ENCODE measurements around the gene OPN4. TPM values are rescaled to one million over a fixed set of nuclear protein-coding genes. Genes with fewer than 3 reads are reported as not detected.

Gene OPN4
- total and polyA plus RNA-seq, 2 of the 13 experiments (the other 11 are each of a cell fraction or from before 2014, with no cell fraction given) = not detected

DNA sequence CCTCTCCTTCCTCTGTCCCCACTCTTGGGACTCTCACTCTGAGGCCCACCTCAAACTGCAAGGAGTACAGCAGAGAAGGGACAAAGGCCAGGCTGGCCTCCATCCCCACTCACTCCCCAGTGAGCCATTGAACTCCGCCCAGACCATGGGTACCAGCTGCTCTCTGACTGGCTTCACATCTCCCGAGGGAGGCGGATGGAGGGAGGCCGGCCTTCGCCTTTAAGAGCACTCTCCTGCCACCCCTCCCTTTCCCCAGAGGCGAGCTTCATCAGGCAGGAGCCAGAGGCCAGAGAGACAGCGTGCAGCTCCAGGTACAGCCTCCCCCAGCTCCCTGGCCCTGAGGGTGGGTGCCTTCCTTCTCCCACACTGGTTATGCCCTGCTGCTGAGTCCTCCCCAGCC lies 12.2 kb downstream of the OPN4 start:
- CTCF ChIA-PET (ENCODE audit: low intra/inter-chr PET ratio, low total read pairs) = no interaction called here
- H2AFZ ChIP-seq (ENCODE audit: low read length) = no peak overlapping the region
- BruUV-seq (replicated peaks) = no TSS peak
- no peak for ATAC-seq
- peaks cover 20 to 79% of the 10 kb centered on the region in 2 experiments for H3K27me3 ChIP-seq (ENCODE audit: control insufficient read depth in 1 of 2, insufficient read depth in 2 of 2, low read length in 2 of 2)
- no peak overlapping the region for H3K4me3 ChIP-seq (replicated peaks in 1 of 3; ENCODE audit: insufficient read depth in 1 of 3, low read depth in 2 of 3, low read length in 3 of 3)
- H3K36me3 ChIP-seq (replicated peaks in 1 of 2; ENCODE audit: control insufficient read depth in 1 of 2, insufficient read depth in 2 of 2, low read length in 2 of 2) = no peaks in the 10 kb centered on the region
- H3K9ac ChIP-seq (ENCODE audit: insufficient read depth, low read depth, low read length) = no peak overlapping the region
- WGBS (ENCODE audit: low lambda C conversion rate) = 10% methylated on average over 2 of the region's 7 CpGs
- TF ChIP-seq ZXDC (CRISPR knock-in tag; IDR thresholded peaks at IDR 0.05) (no peak), ZFYVE20 (CRISPR knock-in tag; IDR thresholded peaks at IDR 0.05; ENCODE audit: borderline replicate concordance, low read depth) (no peak), ZKSCAN1 (IDR thresholded peaks at IDR 0.05; ENCODE audit: low read length) (no peak), ZFP36 (IDR thresholded peaks at IDR 0.05; ENCODE audit: borderline replicate concordance, low read depth, low read length, partially characterized antibody) (no peak), ZNF136 (CRISPR knock-in tag; IDR thresholded peaks at IDR 0.05; ENCODE audit: low read depth) (no peak), HOXD1 (CRISPR knock-in tag; IDR thresholded peaks at IDR 0.05) (no peak), NCOA5 (CRISPR knock-in tag; IDR thresholded peaks at IDR 0.05) (no peak), ZNF75D (CRISPR knock-in tag; IDR thresholded peaks at IDR 0.05; ENCODE audit: borderline replicate concordance) (no peak), MED8 (CRISPR knock-in tag; IDR thresholded peaks at IDR 0.05; ENCODE audit: insufficient replicate concordance) (no peak), AGO2 (optimal IDR thresholded peaks at IDR 0.05; ENCODE audit: low read depth, low read length) (no peak), SRSF1 (optimal IDR thresholded peaks at IDR 0.05; ENCODE audit: low read depth, low read length) (no peak)
- TF ChIP-seq, protein P1, sequence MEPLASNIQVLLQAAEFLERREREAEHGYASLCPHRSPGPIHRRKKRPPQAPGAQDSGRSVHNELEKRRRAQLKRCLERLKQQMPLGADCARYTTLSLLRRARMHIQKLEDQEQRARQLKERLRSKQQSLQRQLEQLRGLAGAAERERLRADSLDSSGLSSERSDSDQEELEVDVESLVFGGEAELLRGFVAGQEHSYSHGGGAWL (CRISPR knock-in tag; IDR thresholded peaks at IDR 0.05) = no peak
- intact Hi-C loops (cut with micrococcal nuclease; ENCODE audit: unreplicated experiment) = no loop called here
- no peaks in the 10 kb centered on the region for H3K4me1 ChIP-seq (ENCODE audit: insufficient read depth, low read length)
- no peaks in the 10 kb centered on the region for H4K20me1 ChIP-seq (ENCODE audit: insufficient read depth, low read length)
- H3K27ac ChIP-seq (ENCODE audit: extremely low read length, insufficient read depth, low read length) = no peak overlapping the region
- in situ Hi-C loops (cut with HindIII; ENCODE audit: extremely low pct_ligation_motif_present, low pct_unique_long_range_greater_than_20kb) = no loop called here
- no peak for FAIRE-seq
- H3K4me2 ChIP-seq (ENCODE audit: low read depth, low read length) = no peak overlapping the region
- no peaks in the 10 kb centered on the region for H3K79me2 ChIP-seq (ENCODE audit: insufficient read depth, low read length)
- POLR2A ChIA-PET = no interaction called here
- no peaks in the 10 kb centered on the region for H3K9me3 ChIP-seq (ENCODE audit: low read length)
- DNase-seq (ENCODE audit: low spot score) = no peak
